ENCODE data around the gene LDOC1. TPM values are rescaled to one million over a fixed set of nuclear protein-coding genes. Genes with fewer than 3 reads are reported as not detected.

LDOC1 gene
- total RNA-seq, 1 experiment from 2014 or later = 2.8 TPM

Other genes with a start within 250 kb of the LDOC1 start
- gene SPANXB1, start 174.5 kb downstream of the LDOC1 start, total RNA-seq (2014; rRNA removed; shearing (Covaris generic); ENCODE audit: low replicate concordance) = not detected in 2 replicates
- gene SPANXC, start 65.4 kb upstream of the LDOC1 start, total RNA-seq (2014; rRNA removed; shearing (Covaris generic); ENCODE audit: low replicate concordance) = not detected in 2 replicates